WI38 (cell line): ENCODE measurements around the gene CDC123.

Experiments
- H3K4me3 ChIP-seq: 2 replicates; pipeline ENCODE4 v1.5.1; 2011; ENCODE audit warnings: low read depth, mild to moderate bottlenecking, control low read depth, low read length
- TF ChIP-seq, protein P1 (sequence below): IDR thresholded peaks from 2 replicates; pipeline ENCODE4 v1.5.1; 2012; ENCODE audit warnings: low read depth, mild to moderate bottlenecking, control low read depth, low read length

CDC123 gene

DNA sequence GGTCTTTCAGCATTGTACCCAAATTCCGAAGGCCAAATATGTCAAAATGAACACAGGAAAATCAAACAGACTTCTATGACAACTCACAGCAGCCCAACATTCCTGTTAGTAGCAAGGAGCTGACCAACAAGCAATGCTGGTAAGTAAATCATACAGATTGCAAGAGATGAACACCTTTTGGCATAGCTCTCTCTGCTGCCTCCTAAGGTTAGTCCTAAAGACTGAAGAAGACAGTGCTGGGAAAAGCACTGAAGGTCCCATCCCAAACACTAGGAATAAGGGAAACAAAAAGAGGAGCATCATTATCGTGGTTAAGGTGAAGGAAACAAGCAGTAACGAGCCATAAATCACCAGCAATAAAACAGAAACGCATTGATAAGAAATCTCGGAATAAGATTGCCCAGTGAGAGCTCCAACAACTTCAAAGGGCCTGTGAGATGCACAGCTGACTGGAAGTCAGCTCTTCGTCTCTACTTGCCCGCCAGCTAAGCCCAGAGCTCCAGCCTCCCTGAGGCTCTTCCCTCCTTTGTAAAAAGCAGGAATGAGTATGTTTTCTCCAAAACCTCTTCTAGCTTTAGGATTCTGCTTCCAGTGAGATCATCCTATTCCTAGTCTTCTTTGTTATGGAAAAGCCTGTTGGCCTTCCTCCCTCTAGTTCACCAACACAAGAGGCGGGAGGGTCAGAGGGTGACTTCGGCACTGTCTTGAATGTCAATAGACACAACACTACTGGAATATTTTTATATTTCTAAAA lies 15.6 kb upstream of the CDC123 start:
- no peak overlapping the region for H3K4me3 ChIP-seq
- TF ChIP-seq, protein P1, sequence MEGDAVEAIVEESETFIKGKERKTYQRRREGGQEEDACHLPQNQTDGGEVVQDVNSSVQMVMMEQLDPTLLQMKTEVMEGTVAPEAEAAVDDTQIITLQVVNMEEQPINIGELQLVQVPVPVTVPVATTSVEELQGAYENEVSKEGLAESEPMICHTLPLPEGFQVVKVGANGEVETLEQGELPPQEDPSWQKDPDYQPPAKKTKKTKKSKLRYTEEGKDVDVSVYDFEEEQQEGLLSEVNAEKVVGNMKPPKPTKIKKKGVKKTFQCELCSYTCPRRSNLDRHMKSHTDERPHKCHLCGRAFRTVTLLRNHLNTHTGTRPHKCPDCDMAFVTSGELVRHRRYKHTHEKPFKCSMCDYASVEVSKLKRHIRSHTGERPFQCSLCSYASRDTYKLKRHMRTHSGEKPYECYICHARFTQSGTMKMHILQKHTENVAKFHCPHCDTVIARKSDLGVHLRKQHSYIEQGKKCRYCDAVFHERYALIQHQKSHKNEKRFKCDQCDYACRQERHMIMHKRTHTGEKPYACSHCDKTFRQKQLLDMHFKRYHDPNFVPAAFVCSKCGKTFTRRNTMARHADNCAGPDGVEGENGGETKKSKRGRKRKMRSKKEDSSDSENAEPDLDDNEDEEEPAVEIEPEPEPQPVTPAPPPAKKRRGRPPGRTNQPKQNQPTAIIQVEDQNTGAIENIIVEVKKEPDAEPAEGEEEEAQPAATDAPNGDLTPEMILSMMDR, result no peak

DNA sequence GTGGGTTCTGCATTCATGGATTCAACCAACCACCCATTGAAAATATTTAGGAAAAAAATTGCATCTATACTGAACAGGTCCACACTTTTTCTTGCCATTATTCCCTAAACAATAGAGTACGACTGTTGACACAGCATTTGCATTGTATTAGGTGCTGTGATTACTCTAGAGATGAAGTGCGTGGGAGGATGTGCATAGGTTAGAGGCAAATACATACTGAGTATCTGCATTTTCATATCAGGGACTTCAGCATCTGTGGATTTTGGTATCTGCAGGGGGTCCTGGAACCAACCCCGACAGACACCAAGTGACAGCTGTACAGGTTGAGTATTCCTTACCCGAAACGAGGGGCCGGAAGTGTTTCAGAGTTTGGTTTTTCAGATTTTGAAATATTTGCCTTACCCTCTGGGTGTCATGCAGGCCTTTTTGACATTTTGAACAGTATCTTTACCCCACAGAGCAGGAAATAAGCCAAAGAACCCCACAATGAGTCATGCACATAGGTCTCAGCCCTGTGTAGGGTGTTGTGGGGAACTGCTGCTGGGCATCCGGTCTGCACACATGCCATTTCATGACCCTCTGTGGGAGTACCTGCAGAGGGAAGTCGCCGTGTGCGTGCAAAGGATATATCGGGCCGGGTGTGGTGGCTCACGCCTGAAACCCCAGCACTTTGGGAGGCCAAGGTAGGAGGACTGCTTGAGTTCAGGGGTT lies 14.8 kb upstream of the CDC123 start:
- TF ChIP-seq, protein P1, result no peak
- H3K4me3 ChIP-seq, result no peak overlapping the region

DNA sequence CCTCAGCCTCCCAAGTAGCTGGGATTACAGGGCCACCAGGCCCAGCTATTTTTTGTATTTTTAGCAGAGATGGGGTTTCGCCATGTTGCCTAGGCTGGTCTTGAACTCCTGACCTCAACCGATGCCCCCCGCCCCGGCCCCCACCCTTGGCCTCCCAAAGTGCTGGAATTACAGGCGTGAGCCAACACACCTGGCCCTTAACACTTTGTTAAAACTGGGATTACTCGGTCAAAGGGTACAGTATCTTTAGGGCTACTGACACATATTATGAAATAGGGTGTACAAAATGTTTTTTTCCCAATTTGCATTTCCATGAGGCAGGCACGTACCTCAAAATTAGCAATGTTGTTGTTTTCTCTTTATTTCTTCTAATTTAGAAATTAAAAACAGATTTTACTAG lies 11.8 kb upstream of the CDC123 start:
- H3K4me3 ChIP-seq, result no peak overlapping the region
- TF ChIP-seq, protein P1, result no peak

DNA sequence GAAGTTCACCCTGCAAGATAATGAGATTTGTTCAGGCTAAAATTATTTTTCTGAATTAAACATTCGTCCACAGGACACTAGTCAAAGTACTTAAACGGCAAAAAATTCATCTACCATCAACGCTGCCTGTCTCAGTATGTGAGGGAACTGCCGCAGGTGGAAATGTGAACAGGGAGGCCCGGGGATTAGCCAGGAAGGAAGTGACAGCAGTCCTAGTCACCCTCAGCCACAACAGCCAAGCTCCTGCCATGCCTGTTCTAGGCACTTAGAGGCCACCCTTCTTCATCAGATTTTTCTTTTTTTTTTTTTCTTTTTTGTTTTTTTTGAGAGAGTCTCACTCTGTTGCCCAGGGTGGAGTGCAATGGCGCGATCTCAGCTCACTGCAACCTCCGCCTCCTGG lies 9.7 kb upstream of the CDC123 start:
- TF ChIP-seq, protein P1, result no peak

DNA sequence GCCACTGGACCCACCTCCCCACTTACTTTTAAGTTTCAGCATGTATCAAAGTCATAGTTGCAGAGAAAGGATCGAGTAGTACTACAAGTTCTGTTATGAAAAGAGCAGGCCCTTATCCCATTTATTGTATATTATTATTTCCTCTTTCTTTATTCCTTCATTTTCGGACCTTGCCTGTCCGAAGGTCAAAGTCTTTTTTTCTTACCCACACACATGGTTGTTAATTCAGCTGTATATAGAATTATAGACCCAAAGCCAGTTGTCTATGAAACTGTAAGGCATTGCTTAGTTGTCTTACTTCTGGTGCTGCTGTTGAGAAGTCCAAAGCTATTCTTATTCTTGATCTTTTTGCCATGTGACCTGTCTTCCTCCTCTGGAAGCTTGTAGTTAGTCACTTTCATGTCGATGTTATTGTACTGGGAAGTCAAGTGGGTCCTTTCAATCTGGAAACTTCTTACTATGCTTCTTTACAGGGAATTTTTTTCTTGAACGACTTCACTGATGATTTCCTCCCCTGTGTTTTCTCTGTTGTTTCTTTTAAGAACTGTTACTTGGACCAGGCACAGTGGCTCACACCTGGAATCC lies 8.6 kb upstream of the CDC123 start:
- no peak overlapping the region for H3K4me3 ChIP-seq

More for the DNA sequence above, 9.7 kb upstream of the CDC123 start:
- H3K4me3 ChIP-seq, result no peak overlapping the region

DNA sequence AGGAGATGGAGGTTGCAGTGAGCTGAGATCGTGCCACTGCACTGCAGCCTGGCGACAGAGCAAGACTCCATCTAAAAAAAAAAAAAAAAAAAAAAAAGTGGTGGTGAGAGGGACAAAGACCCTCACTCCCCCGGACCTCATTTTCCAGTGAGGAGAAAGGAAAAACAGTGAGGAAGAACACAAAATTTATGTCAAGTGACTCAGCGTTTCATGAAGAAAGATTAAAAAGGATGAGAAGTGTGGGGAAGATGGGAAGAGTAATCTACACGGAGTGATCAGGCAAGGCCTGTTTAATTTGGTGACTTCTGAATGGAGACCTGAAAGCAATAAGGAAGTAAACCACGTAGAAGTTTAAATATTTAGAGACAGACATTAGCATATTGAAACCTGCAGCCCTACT lies 7.3 kb upstream of the CDC123 start:
- TF ChIP-seq, protein P1, result no peak
- no peak overlapping the region for H3K4me3 ChIP-seq

More for the DNA sequence above, 8.6 kb upstream of the CDC123 start:
- TF ChIP-seq, protein P1, result no peak

DNA sequence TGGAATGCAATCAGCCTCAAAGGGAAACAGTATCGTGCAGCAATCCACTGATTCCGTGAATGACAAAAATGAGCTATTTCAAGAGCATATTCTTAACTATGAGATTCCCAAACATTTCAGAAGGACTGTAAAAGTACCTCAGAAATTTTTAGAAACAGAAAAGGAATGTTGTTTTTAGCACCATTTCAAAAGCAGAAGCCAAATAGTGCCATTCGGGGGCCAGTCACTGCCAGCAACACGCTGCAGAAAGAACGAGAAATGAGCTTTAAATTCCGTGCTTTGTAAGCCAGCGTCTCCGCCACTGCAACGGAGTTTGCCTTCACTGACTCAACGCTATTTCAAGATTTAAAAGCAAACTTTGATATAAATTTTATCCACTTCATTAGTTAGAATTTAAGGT lies 6.6 kb upstream of the CDC123 start:
- TF ChIP-seq, protein P1, result no peak
- no peak overlapping the region for H3K4me3 ChIP-seq
